Prostate gland (tissue), 1 donor: ENCODE results near the gene TMEM131.

Experiments
- POLR2A ChIP-seq: fragments of 450-650 bp; IDR thresholded peaks from one replicate; pipeline ENCODE4 v1.6.1; 2016; ENCODE audit warnings: antibody characterized with exemption, mild to moderate bottlenecking
- POLR2AphosphoS5 ChIP-seq: sonication (generic); formaldehyde crosslinking; IDR thresholded peaks from one replicate; pipeline ENCODE4 v1.6.1; 2017; ENCODE audit warnings: antibody characterized with exemption

DNA sequence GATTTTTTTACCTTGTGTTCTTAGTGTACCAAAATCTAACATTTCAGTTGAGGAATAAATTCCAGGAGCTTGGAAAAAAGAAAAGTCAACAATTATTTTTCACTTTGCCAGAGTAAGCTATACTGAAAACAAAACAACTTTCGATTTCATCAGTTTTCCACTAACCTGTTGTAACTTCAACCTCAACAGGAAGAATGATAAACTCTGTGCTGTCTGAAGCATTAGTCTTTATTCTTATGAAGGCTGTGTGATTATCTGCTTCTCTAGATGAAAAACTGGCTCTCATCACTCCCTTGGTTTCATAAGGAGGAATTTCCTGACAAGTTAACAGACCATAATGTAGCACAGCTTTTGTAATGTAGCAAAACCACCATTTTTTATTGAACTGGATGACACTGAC is 161.1 kb downstream of the TMEM131 start:
- TF ChIP-seq POLR2AphosphoS5 (no peak), POLR2A (no peak)
